COLO829 (cell line): Measurements from ENCODE around the gene ZNF101.

ENCODE experiments used
- DNase-seq: peaks from one replicate; pipeline ENCODE4 v3.0.0; 2012; ENCODE audit warnings: low spot score

Gene ZNF101

GRCh38 chr19:19668230-19669012 is at the start of gene ZNF101:
ZNF101 (plus strand) TSS chr19:19668839; CDS start chr19:19668964, 125 bp downstream.
- DNase-seq: peak; percentile 79

- DNase-seq: no peak
These were observed 49.3 kb upstream of the ZNF101 start for GRCh38 chr19:19619181-19619848.

GRCh38 chr19:19619849-19620210 is 48.8 kb upstream of the ZNF101 start:
- DNase-seq: no peak

DNA sequence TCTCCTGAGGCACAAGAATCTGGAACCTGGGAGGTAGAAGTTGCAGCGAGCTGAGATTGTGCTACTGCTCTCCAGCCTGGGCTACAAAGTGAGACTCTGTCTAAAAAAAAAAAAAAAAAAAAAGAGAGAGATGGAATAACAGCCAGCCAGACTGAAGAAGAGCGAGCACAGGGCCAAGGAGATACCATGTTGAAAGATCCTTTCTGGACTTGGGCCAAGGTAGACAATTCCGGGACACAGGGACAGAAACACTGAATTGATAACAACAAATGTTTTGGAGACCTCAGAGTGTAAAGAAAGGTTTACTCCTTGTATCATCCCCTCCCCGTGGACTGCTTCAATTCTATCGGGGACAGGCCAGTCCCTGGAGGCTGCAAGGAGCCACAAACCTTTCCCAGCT is 45.3 kb upstream of the ZNF101 start:
- no peak for DNase-seq

- no peak for DNase-seq
These were observed 44.5 kb upstream of the ZNF101 start for GRCh38 chr19:19624032-19624570.

DNA sequence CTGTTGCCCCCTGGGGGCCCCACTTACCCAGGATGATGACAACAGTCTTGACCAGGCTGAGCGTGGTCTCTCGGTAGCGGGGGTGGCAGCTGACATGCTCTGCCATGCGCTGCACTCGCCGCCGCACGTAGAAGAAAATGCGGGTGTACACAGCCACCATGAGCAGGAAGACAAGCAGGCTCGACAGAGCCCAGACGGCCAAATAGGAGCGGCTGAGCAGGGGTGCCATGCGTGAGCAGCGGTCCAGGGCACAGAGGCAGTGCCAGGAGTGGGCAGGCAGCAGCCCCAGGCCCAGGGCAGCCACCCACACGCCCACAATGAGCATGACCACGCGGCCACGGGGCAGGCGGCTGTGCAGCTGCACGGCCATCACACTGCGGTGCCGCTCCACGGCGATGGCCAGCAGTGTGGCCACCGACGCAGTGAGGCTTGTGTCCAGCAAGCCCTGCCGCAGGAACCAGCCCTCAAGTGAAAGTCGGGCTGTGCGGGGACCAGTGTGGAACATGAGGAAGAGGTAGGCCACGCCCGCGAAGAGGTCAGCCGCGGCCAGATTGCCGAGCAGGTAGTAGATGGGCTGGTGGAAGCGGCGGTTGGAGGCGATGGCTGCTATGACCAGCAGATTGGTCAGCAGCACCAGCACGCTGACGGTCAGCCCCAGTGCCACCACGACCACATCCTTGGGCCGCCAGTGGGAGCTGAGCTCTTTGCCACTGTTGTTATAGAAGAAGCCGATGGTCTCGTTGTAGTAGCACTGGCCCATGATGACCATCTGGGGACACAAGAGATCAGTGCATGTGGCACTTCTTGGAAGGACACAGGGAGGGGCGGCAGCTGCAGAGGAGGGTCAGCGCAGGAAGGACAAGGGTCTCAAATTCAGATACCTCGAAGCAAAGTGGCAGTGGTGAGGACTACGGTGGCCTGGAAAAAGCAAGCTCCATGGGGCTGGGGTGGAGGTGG is 41.8 kb upstream of the ZNF101 start:
- no peak for DNase-seq

DNA sequence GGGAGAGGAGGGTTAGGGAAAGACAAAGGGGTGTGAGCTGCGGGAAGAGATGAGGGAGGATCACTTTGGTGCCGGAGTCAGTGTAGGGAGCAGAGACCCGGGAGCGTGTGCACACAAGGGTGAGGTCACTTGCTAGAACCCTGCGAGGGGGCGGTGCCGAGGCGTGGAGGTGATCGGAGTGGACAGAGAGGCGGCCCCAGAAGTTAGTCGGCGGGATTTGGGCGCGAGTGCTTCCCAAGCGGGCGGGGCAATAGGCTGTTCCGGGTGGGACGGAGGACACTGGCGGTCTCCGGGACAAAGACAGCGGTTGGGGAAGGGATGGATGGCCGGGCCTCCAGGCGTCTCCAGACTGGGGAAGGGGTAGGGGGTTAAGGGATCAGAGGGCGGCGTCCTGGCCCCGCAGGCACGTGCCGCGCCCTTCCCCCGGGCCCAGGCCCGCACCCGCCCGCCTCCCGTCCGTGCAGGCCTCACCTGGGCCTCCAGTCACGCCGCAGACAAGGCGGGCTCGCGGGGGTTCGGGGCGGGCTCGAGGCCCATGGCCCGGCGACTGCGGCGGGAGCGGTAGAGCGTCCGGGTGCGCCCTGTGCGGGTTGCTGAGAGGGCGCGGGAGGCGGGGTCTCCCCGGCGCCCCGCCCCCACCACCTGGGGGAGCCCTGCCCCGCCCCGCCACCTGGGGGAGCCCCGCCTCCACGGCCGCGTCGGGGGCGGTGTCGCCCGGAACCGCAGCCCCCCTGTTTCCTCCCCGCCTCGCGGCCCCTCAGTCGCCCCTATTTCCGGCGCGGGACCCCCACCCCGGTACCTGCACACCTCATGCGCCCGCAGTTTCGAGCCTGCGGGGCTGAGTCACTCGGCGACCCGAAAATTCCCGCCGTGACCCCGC is 40.8 kb upstream of the ZNF101 start, which contains the start of gene LPAR2:
LPAR2 (minus strand) TSS at position 600 of the 880 bp plus-strand sequence. CDS start 945 bp downstream, outside the sequence.
- DNase-seq: no peak

DNA sequence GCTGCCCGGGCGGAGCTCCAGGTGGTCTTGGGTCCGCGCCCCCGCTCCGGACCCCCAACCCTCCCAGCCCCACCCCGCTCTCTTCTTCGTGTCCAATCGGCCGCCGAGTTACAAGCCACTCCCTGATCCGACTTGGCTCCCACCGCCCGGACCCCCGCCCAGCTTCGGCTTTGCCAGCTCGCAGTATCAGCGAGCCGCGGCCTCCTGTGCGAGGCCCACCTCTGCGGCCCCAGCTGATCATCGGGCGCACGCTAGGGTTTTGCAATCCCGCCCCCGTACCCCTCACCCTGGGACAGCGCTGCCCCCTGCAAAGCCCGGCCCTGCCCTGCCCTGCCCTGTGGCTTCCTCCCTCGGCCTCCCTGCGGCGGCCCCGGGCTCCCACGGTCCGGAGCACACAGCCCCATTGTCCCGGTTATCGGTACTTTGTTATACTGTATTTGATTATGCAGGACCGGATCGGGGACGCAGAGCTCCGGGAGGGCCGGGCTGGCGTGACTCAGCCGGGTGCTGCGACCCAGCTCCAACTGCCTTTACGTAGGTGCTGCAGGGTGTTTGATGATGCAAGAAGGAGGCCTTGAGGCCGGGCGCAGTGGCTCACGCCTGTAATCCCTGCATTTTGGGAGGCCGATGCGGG is 40.0 kb upstream of the ZNF101 start:
- no peak for DNase-seq

GRCh38 chr19:19630062-19630414 is 38.6 kb upstream of the ZNF101 start:
- DNase-seq: no peak

- DNase-seq: no peak
These were observed 38.2 kb upstream of the ZNF101 start for GRCh38 chr19:19630426-19630825.

- no peak for DNase-seq
These were observed 37.3 kb upstream of the ZNF101 start for GRCh38 chr19:19631346-19631745.

GRCh38 chr19:19632661-19633060 is 36.0 kb upstream of the ZNF101 start:
- no peak for DNase-seq

DNA sequence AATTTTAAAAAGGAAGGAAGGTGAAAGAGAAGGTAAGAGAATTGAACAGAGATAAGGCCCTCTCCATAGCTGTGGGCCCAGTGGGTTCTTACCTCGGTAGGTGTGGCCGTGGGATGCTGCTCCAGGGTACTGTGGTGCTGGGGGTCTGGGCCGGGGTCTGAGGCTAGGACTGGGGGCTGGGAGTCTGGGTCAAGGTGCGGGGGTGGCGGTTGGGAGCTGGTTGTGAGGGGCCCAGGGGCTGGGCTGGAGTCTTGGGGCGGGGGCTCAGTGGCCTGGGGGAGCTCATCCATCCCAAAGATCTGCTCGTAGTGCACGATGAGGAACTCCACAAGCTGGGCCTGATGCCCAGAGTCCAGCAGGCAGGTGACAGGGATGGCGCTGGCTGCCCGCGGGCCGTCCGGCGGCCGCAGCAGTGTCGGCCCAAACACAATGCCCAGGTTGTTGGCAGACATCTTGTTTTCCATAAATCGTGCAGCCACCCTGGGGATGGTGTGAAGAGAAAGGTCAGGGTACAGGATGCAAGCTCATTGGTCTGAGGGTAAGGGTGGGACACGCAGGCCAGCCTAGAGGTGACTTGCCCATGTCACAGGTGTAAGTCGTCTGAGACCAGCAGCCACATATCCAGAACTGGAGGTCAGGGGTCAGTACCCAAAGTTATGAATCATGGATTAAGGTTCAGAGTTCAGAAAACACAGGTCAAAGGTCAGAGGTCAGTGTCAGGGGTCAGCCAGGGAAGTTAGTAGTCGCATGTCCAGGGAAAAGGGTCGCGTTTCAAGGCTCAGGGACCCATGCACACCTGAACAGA is 34.7 kb upstream of the ZNF101 start:
- no peak for DNase-seq

DNA sequence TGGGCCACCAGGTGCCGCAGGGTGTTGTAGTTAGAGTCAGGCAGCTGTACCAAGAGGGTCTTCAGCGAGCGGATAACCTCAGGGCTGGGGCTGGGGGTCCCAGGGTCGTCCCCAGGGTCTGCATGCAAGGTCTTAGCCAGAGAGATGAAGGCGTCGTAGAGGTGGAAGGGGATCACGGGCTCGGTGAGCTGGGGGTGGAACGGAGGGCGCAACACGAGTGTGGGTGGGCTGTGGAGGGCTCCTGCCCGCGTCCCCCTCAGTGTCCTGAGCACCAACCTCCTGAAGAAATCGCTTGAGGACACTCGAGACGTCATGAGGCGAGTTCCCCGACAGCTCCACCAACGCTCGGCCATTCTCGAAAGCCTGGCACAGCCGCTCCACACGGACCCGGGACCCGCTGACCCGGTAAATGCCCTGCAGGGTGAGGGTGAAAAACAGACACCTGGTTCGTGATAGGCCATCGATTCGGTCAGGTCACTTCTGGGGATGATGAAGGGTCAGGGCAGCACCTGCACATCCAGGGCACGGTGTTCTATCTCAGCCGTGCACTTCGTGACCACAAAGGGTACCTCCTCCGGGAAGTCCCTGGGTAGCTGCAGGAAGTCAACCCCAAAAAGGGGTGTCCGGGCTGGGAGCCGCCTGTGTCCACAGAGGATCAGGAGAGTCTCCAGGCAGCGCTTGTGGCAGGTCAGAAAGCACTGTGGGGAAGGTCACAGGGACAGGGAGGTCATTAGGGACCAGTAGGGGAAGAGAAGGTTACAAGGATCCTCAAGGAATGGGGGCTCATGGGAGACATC is 33.9 kb upstream of the ZNF101 start:
- no peak for DNase-seq

- DNase-seq: no peak
These were observed 33.3 kb upstream of the ZNF101 start for GRCh38 chr19:19635313-19635702.

GRCh38 chr19:19636573-19637185 is 32.0 kb upstream of the ZNF101 start:
- no peak for DNase-seq

- DNase-seq: no peak
These were observed 31.5 kb upstream of the ZNF101 start for GRCh38 chr19:19637186-19637522.

- no peak for DNase-seq
These were observed 31.0 kb upstream of the ZNF101 start for GRCh38 chr19:19637523-19638251.
